Measurements from ENCODE around the gene IGSF10.
"Not testable (repeated sequence)": the region's sequence is repeated elsewhere in the genome, so short reads cannot be mapped to it uniquely, and the experiment has no call there.

IGSF10 gene

GRCh38 chr3:151460774-151461450 is at the start of gene IGSF10:
Gene IGSF10 (minus strand): TSS chr3:151461061. CDS start chr3:151458709, 2,352 bp downstream.
- peak; percentile 62 for DNase-seq

DNA sequence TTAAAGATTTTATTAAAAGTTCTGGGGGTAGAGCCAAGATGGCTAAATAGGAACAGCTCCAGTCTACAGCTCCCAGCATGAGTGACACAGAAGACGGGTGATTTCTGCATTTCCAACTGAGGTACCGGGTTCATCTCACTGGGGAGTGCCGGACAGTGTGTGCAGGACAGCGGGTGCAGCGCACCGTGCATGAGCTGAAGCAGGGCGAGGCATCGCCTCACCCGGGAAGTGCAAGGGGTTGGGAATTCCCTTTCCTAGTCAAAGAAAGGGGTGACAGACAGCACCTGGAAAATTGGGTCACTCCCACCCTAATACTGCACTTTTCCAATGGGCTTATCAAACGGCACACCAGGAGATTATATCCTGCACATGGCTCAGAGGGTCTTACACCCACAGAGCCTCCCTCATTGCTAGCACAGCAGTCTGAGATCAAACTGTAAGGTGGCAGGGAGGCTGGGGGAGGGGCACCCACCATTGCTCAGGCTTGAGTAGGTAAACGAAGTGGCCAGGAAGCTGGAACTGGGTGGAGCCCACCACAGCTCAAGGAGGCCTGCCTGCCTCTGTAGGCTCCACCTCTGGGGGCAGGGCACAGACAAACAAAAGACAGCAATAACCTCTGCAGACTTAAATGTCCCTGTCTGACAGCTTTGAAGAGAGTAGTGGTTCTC is 48.7 kb upstream of the IGSF10 start:
- DNase-seq = not testable (repeated sequence)

- no peak for DNase-seq
These were observed 43.7 kb upstream of the IGSF10 start for GRCh38 chr3:151504606-151505005.

DNA sequence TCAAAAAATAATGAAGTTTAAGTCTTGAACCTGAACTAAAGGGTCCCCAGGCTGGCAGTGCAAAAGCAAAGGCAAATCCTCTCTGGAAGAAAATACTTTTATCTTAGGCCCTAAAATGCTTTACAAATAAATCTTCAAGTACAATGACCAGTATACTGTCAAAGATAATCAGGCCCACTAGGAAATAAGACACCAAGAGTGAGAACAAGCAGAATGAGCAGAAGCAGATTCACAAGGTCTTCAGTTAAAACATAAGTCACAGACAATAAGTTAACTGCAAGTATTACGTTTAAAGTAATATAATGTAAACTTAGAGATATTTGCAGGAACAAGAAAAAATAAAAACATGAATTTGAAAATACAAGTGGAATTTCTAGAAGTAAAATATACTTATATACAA is 42.2 kb upstream of the IGSF10 start:
- DNase-seq = no peak

- DNase-seq = no peak
These were observed 41.2 kb upstream of the IGSF10 start for GRCh38 chr3:151501923-151502632.

- DNase-seq = no peak
These were observed 40.5 kb upstream of the IGSF10 start for GRCh38 chr3:151501171-151501922.

DNA sequence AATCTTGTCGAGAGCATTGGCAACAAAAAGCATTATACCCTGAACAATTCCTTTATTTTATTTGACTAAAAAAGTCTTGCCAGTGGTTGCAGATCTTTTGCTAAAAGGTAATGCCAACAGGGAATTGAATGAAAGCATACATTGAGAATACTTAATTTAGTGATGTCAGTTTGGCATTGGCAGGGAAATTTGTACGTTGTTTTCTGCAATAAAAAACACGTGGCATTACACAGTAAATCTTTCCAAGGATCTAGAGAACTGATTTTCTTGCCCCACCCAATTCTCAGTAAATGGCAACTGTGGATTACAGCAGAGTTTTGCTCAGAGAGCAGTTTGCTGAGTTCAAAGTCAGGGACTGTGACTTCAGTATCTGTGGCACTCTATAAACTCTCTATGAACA is 38.3 kb upstream of the IGSF10 start:
- DNase-seq = no peak

DNA sequence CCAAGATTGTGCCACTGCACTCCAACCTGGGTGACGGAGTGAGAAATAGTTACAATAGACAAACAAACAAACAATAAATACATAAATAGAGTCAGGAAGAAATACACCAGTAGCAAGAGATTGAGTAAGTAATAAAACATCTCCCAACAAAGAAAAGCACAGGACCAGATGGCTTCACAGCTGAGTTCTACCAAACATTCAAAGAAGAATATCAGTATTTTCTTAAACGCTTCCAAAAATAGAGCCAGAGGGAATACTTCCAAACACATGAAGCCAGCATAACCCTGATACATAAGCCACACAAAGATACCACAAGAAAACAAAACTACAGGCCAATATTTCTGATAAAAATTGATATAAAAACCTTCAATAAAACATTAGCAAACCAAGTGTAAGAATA is 30.7 kb upstream of the IGSF10 start:
- no peak for DNase-seq

- DNase-seq = not testable (repeated sequence)
These were observed 27.0 kb upstream of the IGSF10 start for GRCh38 chr3:151487833-151488232.

GRCh38 chr3:151483961-151484520 is 23.2 kb upstream of the IGSF10 start:
- no peak for DNase-seq

DNA sequence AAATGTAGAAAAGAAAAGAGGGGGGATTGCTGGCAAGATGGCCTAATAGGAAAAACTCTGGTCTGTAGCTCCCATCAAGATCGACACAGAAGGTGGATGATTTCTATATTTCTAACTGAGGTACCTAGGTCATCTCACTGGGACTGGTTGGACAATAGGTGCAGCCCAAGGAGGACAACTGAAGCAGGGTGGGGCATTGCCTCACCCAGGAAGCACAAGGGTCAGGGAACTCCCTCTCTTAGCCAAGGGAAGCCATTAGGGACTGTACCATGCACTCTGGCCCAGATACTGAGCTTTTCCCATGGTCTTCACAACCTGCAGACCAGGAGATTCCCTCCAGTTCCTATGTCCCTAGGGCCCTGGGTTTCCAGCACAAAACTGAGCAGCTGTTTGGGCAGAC is 22.6 kb upstream of the IGSF10 start:
- DNase-seq = no peak

GRCh38 chr3:151480492-151480891 is 19.6 kb upstream of the IGSF10 start:
- DNase-seq = no peak

GRCh38 chr3:151479452-151479851 is 18.6 kb upstream of the IGSF10 start:
- DNase-seq = no peak

GRCh38 chr3:151478335-151478697 is 17.5 kb upstream of the IGSF10 start:
- no peak for DNase-seq

DNA sequence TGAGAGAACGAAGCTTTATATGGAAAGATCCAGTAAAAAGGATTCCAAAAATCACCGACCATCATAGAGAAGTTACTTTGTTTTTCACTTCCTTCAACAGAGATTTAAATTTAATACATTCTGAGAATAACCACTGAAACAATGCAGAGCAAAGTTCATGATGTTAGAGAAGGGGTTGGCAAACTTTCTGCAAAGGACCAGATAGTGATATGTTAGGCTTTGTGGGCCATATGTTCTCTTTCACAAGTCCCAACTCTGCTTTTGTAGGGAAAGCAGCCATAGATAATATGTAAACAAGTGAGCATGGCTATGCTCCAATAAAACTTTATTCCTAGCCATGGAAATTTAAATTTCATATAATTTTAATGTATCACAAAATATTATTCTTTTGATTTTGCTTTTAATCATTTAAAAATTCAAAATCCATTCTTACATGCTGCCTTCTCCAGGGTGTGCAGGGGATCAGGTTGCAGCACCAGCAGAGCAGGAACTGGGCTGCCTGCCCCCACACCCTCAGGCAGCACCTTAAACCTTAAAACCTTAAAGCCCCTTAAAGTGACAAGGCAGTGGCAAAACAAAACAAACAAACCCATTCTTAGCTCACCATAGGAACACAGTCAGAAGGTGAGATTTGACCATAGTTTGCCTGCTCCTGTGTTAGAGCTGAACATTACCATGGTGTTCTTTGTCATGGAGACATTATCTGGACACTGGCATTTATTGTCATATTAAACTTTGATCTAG is 16.9 kb upstream of the IGSF10 start:
- no peak for DNase-seq

DNA sequence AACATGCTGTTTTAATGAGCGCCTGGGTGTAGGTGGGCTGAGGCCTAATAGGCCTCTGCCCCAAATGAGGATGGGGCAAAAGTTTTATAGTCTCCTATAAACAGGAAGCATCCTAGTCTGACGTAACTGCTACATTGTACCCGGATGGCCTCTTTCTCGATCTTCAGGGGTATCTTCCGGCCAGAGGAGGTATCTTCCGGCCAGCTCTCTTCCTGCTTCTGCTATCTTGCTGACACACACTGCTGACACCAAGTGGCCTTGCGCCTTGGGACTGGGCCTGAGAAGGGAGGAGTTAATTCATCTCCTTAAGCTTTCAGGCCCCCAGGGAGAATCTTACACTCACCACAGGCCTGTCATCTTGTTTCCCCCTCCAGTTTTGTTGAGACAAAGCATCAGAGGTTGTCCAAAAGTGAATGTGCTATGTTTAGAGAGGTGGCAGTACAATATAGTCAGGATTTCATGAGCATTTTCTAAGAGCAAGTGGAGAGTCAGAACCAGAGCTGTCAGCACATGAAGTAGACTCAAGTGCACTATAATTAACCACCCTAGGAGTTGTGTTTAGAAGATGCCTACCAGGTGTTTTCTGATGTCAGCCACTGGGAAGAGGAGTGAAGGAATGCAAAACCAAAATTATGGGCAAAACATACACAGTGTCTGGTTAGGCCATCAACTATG is 15.6 kb upstream of the IGSF10 start:
- no peak for DNase-seq

GRCh38 chr3:151468284-151468917 is 7.5 kb upstream of the IGSF10 start:
- DNase-seq = no peak

DNA sequence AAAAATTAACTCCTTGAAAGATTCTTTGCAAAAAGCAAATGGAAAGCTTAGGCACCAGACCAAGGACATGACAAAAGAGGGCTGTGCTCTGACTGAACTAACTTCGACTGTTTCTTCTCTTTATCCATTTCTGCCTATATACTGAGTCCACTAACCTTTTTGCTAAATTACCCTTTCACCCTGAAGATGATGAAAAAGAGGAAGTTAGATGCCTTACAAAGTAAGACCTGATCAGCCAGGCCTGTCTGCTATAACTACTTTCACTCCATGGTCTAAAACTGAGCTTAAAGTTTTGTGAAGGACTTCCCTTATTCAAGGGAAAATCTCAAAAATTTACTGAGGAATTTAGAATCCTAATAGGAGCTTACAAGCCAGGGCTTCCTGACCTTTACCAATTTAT is 6.2 kb upstream of the IGSF10 start:
- DNase-seq = no peak

- DNase-seq = no peak
These were observed 2.1 kb upstream of the IGSF10 start for GRCh38 chr3:151462991-151463390.

GRCh38 chr3:151462278-151462780 is 1.5 kb upstream of the IGSF10 start:
- no peak for DNase-seq

DNA sequence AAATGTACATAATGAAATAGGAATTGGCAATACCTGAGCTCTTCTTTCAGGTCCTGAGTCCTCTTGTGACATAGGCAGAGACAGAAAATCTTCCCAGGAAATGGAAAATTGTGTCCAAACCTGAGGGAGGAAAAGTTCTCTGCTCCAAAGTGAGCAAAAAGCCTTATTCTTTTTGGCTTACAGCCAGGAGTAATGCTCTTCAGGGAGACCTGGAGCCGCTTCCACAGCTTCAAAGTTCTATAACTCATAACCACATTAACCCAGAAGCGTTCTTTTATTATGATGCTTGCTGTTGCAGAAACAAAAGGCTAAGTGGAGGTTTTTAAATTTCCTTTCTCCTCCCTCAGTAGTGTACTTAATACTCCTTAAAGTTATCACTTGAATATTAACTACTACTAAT is 633 bp downstream of the IGSF10 start:
- DNase-seq = no peak
